Femur (tissue), 1 donor: ENCODE results near the gene PKM.

Experiments used
- DNase-seq: peaks from one replicate; pipeline ENCODE4 v3.0.0-alpha.2; 2017

Gene PKM

DNA sequence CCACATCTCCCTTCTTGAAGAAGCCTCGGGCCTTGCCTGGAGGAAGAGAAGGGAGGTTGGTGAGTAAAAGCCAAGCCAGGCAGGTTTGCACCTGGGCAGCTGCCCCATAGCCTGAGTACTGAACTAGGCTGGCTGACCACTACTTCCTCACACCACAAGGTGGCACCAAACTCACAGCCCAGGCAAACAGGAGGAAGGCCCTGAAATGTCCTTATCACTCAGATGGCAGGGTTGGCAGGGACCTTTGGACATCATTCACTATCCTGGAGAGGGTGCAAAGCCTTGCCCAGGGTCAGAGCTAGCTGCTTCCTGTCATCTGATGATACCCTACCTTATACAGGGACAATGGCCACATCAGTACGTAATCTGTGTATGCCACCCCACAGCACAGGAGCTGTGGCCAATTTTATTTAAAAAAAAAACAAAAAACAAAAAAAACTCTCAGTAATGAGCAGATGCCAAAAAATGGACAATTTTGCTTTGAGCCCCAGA, 31.2 kb downstream of the PKM start:
- DNase-seq, result peak; percentile 79

DNA sequence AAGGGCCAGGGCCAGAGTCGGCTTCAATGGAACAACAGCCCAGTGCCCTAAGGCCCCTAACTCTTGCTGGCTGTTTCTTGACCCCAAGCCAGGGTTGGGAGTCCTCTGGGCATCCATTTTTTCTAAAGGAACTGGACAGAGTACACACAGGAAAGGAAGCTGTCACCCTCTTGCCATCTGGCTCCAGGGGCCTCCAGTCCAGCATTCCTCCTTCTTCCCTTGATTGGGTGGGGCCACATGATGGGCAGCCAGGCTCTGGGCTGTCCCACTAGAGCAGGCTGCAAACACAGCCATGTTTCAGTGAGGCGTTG, 31.8 kb downstream of the PKM start:
- DNase-seq, result no peak

DNA sequence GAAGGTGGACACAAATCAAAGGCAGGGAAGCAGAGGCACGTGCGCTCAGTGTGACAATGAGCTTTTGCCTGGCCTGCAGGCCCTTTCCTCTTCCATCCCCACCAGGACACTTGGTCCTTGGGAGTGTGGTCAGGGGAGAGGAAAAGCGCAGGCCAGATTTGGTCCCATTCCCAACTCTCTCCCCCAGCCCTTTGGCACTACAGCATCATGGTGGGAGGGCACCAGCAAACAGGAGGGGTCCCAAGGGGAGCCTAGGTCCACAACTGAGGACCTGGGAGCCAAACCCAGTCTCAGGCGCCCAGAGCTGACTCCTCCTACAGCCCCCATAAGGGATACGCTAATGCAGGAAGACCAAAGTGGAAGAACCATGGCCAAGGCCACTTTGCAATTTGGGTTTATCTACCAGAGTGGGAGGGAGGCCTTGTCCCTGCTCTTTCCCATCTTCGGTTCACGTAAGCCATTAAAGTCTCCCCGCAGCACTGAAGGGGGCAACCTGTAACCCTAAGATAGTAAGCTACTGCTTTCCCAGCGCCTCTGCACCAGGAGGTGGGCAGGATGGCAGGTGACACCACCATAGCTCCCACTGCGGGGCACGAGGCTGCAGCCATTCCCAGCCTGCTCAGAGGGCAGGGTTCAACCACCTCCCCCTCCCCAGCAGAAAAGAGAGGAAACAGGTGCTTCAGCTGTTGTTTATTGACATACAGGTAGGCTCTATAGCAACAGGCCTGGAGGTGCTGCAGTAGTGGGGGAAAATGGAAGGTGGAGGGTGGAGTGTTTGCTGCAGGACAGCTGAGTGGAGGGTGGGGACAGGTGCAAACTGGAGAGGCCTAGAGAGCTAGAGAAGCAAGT, 32.4 kb downstream of the PKM start:
- DNase-seq, result no peak

DNA sequence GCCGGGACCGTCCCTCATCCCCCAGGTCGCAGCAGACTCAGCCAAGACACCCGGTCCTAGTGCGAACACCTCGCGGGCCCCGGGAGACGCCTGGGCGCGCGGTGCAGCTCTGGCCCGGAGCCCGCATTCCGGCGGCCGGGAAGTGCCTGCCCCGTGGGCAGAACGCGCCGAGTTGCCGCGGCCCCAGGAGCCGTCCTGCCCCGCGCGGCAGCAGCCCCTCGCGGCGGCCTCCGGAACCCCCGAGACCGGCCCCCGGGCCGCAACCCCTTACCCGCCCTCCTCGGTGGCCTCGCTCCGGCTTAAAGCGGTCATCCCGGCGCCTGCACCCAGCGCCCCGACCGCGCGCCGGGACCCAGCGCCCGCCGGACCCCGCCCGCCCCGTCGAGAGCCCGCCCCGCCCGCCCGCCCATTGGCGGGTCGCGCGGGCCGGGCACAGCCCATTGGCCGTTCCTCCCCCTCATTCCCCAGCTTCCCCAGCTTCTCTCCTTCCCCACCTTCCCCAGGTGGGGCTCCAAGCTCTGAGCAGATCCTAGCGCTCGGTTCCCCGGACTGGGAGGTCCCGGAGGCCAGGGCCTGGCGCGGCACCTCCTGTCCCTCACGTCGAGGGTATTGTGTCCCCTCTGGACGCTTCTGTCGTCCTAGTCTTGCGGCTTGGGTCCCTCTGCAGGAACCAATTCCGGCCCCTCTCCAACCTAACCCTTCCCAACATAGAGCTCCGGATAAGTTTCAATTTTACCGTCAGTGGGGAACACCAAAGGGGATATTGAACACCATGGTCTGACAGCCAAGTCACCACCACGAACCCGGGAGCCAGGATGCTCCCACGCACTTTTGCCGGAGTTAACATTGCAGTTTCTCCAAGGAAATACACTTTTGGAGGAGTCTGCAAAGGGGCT, 33.3 kb downstream of the PKM start, which contains the start of gene GRAMD2A:
Gene GRAMD2A (minus strand): TSS at position 328 of the 896 bp plus-strand sequence.
- peak; percentile 53 for DNase-seq

DNA sequence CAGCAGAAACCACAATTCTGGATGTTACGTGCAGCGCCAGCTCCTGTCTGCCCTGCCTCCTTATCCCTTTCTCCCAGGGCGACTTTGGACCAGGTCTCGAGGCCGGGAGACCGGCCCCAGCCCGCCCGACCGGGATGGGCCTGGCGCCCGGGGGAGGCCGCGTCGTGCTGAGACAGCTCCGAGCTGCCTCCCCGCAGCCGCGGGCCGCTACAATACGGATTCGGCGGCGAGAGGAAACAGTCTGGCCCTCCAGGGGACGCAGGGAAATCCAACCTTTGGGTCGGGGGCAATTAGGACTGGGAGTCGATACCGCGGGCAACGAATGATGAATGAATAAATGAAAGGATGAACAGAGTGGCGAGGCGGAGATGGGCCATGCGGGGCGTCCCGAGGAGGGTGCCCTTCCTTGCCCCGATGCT, 33.9 kb downstream of the PKM start:
- DNase-seq, result no peak

DNA sequence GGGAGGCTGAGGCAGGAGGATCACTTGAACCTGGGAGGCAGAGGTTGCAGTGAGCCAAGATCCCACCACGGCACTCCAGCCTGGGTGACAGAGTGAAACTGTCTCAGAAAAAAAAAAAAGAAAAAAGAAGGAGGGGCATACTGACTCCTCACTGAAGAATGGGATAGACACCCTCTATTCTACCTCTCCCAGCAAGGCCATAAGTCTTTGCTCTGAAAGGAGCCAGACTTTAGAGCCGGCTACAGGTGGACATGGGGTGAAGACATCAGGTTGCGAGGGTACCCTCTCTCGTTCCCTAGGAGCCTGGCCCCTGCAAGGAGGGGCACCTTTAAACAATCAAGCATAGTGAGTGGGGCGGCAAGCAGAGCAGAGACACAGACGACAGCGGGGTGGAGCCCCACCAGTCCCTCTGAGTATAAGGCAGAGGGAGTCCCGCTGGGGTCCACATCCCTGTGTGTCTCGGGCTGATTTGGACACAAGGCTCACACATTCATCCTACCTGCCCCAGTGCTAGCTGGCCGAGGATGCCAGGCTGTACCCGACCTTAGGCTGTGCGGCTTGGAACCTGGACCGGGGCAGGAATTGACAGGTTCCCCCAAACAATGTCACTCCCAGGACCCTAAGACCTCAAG, 34.5 kb downstream of the PKM start:
- DNase-seq, result no peak

DNA sequence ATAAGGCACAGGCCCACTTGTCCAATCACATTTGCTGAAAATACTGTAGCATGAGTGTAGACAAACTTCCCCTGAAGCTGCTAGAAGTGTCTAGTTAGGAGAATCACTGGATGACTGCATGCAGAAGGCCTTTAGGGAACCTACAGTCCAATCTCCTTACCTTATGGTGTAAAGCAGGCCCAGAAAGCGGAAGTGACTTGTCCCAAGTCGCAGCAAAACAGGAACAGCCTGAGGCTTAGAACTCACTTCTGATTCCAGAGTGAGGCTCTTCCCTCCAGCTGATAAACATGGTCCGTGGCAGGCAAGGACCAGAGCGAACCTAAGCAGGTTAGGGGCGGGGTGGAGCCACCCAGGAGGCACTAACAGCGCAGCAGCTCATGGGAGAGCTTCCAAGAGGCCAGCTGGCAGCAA, 35.9 kb downstream of the PKM start:
- no peak for DNase-seq

DNA sequence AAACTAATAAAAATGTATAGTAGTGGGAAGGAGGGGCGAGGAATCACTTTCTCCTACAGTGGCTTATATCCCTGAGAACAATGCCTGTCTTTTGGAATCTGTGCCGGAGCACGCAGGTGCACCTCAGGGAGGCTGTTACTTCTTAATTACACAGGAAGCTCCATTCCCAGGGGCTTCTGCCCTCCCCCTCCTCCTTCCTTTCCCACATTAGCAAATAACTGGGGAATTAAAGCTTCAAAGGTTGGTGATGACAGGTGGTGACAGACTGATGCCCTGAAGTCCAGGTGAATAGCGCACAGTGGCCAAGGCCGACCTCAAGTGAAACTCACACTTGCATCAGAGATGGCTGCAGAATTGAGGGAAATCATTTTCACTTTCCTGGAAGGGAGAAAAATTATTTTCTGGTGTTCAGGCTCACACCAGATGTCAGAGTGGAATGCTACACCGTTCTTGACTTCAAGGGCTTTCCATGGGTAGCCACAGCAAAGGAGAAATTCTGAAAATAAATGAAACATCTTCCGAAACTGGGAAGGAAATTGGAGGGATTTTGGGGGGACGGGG, 37.1 kb downstream of the PKM start:
- no peak for DNase-seq

DNA sequence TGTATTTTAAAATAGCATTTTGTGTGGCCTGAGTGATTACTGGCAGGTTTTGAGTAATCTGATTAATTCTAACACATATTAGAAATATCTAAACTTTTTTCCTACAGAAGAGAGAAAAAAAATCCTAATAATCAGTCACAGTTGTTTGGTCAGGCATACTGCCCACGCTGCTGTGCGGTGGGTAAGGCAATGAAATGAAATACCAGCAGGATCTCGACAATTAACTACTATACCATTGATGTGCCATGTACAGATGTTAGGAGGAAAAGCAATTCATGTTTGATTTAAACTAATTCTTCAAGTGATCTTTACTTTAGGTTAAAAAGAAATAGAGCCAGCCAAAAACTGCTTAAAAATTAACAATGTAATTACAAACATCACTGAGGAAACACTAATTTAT, 38.6 kb downstream of the PKM start:
- DNase-seq, result no peak

DNA sequence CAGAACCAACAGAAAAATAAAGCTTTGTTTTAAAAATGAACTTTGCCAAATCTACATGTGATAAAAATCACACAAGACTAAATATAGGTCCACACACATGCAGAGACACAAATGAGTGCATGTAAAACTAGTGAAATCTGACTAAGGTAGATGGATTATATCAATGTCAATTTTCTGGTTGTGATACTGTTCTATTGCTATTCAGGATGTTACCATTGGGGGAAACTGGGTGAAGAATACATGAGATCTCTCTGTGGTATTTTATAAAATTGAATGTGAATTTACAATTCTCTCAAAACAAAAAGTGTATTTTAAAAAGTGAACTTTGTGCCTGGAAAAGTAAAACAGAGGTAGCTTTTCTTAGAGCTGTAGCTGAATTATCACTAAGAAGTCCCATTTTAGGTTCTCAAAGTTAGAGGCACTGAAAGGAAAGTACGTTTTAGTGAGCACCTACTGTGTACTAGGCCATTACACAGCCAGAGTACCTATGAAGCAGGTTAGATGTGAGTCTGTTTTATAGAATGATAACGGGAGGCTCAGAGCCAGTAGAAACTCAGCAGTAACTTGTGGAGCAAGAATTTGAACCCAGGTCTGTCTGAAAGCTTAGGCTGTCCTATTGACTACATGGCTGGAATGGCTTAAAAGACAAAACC, 41.6 kb downstream of the PKM start:
- DNase-seq, result no peak

DNA sequence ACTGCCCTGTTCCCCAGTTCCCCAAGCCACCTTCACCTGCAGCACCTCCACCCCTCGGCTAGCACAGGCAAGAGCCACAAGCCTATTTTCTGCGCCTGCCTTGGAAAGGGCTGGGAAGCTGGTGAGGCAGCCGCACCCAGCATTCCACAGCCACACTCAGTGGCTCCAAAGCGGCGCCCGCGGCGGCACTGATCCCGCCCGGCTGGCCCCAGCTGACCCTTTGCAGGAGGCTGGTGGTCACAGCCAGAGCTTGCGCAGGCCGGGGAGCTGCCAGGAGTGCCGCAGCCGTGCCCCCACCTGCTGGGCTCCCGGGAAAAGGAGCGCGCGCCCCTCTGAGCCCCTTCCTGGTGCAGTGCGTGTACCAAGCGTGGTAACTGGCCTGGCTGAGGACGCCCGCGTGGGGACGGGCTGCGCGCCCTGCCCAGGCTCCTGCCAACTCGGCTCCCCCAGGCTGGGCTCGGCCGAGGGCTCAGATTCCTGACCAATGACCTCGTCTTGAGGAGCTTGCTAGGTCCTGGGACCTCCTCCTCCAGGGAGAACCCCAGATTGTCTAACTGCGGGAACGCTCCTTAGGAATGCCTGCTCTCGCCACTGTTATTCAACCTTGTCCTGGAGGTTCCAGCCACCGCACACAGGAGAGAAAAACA, 46.7 kb downstream of the PKM start:
- DNase-seq, result peak; percentile 65

DNA sequence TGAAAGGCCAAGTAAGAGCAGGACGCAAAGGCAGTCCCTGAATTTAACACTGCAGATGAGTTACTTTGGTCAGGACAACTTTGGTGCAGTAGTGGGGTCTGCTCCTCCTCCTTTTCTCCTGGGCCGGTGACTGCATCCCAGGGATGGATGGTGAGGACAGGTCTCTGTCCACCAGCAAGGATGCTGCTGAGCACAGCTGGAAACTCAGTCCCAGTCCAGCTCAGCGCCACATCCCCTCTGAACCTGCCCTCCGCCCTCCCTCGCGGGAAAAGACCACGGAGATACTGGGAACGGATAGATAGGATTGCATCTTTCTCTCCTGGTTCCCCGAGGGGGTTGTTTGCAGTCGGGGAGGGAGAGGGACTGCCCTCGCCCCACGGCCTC, 47.2 kb downstream of the PKM start:
- DNase-seq, result no peak

DNA sequence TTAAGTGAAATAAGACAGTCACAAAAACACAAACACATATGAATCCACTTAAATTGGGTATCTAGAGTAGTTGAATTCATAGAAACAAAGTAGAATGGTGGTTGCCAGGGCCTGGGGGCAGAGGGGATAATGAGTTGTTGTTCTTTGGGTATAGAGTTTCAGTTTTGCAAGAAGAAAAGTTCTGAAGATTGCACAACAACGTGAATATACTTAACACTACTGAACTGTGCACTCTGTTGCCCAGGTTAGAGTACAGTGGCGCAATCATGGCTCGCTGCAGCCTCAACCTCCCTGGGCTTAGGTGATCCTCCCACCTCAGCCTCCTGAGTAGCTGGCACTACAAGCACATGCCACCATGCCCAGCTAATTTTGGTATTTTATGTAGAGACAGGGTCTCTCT, 48.3 kb downstream of the PKM start:
- DNase-seq, result no peak

DNA sequence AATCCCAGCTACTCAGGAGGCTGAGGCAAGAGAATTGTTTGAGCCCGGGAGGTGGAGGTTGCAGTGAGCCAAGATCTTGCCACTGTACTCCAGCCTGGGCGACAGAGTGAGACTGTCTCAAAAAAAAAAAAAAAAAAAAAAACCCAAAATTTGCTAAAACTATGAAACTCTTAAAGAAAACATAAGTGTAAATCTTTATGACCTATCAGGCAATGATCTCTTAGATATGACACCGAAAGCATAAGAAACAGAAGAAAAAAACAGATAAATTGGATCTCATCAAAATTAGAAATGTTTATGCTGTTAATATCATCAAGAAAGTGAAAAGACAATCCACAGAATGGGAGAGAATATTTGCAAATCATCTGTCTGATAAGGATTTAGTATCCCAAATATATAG, 48.7 kb downstream of the PKM start:
- no peak for DNase-seq

DNA sequence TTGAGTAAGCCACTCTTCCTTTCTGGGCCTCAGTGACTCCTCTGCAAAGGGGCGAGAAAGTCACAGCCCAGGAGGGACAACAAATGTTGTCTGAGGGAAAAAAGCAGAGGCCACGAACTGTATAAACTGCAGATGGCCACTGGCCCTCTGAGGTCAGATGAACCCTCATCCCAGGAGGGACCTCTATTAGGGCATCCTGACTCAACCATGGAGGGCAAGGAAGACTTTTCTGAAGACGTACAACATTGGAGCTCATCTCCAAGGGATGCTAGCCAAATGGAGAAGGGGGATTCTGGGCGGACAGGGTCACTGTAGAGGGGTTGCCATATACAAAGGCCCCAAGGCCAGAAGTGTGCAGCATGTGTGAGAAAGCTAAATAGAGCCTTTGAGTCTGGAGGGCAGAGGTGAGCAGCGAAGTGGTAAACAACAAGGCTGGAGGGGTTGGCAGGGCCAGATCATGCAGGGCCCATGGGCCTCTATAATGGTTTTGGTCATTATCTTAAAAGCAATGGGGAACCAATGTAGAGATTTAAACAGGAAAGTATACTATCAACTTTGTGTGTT, 50.1 kb downstream of the PKM start:
- DNase-seq, result no peak

DNA sequence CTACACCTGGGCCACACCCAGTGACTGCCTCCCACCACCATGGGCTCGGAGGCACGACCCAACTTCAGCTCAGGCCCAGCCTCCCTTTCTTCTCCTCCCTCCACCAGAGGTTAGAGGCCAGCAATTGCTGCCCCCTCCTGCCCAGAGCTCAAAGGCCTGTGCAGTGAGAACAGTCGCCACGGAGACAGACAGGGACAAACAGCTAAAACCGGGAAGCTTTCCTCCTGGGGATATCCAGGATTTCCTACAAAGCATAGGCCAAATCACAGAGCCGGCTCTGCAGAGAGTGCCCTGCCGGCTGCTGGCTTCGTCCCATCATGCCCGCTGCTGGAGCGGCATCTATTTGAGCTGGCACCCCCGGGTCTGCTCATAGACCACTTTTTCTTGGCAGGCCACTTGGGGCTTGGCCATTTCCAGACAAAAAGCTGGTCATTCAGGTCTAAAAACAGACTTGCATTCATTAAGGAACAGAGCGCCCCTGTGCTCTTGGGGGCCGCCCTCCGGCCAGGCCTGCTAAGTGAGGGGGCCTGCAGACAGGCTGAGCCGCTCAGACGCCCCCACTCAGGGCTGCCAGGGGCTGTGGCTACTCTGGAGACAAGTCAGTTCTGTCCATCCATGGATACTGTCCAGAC, 50.9 kb downstream of the PKM start:
- DNase-seq, result peak; percentile 85

DNA sequence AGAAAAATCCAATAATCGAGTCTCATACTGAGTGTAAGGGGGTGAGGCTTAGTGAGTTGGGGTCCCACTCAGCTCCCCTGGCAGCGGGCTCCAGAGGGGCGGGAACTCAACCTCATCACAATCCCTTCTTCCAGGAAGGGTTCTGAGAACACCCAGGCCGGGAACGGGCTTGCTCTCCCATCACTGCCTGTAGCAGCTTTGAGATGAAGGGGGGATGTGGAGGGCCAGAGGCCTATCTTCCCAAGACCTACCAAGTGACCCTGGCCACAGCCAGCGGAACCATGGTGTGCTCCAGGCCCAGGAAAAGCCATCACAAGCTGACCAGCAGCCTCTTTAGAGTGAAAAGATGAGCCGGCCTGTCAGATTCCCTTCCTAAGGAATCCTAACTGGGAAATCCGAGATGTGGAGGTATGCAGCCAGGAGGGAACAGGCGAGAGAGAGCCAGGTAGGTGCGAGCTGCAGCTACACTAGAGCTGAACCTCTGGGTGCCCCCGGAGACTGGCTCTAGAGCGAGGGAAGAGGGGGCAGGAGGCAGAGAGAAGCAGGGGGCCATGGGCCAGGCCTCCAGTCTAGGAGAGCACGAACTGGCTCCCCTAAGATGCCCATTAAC, 51.9 kb downstream of the PKM start:
- no peak for DNase-seq

DNA sequence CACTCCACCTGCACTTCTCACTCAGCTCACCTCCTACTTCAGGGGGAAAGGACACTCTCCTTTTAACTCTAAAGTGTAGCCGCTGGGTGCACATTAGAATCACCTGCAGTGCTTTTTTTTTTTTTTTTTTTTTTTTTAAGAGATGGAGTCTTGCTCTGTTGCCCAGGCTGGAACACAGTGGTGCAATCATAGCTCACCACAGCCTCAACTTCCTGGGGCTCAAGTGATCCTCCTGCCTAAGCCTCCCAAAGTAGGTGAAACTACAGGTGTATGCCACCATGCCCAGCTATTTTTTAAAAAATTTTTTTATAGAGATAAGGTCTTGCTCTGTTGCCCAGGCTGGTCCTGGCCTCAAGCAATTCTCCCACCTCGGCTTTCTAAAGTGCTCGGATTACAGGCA, 54.2 kb downstream of the PKM start:
- no peak for DNase-seq

DNA sequence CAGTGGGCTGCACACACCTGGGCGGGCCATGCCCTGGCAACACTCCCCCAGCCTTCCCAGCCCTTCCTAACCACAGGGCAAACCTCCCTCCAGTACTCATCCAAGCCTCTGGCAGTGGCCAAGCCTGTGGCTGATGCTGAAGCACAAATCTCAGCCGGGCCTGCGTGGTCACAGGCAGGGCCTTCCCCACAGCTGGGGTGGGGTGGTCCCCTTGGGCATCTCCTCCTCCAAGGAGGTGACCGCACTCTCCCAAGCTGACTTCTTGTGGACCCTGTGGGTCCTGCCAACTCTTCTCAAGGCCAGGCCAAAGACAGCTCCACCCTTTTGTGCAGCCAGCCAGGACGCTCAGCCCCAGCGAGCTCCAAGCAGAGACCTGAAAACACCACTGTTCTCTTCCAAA, 54.8 kb downstream of the PKM start:
- DNase-seq, result peak; percentile 74

DNA sequence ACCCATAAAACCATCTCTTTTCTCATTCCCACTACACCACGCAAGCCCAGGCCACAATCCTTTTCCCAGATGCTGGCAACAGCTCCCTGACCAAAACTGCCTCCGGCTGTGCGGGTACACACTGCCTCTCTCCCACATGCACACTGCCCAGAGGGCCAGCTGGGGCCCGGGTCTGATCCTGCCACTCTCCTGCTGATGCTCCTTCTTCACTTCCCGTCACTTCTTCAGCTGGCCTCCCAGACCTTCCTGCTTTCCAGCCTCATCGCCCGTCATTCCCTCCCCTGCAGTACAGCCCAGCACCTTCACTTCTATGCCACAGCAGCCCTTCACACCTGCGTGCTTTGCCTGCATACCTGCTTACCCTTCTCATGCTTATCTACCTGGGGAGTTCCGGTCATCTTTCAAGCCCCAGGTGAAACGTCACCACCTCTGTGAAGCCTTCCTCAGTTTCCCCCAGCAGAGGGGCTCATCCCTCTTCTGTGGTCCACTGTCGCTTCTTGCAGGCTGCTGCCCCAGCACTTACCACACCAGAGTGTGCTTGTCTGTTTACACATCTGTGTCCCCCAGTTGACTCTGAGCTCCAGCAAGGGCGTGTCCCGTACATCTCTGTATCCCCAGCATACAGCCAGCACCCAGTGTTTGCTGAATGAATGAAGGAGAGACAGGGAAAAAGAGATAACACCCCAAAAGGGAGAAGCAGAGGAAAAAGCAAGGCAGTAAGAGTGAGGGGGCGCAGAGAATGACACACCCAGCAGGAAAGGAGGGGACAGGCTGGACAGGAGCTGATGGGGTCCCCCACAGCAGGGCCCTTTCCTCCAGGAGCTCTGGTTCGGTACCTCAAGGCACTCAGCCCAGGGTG, 55.6 kb downstream of the PKM start:
- DNase-seq, result no peak
